ENCODE results near the gene ABI3BP. TPM values are rescaled to one million over a fixed set of nuclear protein-coding genes. Genes with fewer than 3 reads are reported as not detected.

The ABI3BP gene
- polyA plus RNA-seq, 1 of the 3 experiments (the other 2 are of a cell fraction), result 8.4 TPM

DNA sequence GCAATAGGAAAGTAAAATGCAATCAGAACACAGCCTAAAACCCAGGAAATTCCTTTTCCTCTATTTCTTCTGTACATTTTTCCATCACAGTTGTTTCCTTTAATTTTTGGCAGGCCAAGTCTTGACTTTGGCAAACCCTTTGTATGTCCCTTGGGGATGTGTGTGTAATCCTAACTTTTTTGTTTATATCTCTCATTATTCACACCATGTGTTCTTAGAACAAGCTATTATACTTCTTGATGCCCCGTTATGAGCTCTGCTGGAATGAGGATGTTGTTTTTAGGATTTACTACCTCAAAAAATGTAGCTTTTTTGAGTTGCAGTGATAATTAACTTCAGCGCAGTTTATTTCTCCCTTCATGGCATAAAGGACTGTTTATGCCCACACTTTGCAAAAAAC lies 123.4 kb downstream of the ABI3BP start:
- Histone ChIP-seq H3K9ac (no peak overlapping the region), H3K9me2 (no peaks in the 10 kb centered on the region), H3K27ac (ENCODE audit: low read depth in 2 of 2, low read length in 1 of 2) (no peak overlapping the region), H3F3A (replicated peaks; ENCODE audit: insufficient read depth) (no peaks in the 10 kb centered on the region), H2AFZ (ENCODE audit: low read depth) (peak overlapping the region; percentile 43; the same call in 1 of the 2 replicates), H3K4me3 (ENCODE audit: low read depth in 2 of 2, low read length in 1 of 2) (no peak overlapping the region), H3K79me2 (ENCODE audit: insufficient read depth) (no peaks in the 10 kb centered on the region), H3K27me3 (ENCODE audit: insufficient read depth) (no peaks in the 10 kb centered on the region), H4K20me1 (ENCODE audit: insufficient read depth) (no peaks in the 10 kb centered on the region), H3K4me2 (no peak overlapping the region), H3K9me3 (no peaks in the 10 kb centered on the region), H3K4me1 (ENCODE audit: control insufficient read depth in 1 of 2, insufficient read depth in 2 of 2, low read depth in 1 of 2, low read length in 1 of 2) (no peaks in the 10 kb centered on the region), H3K36me3 (replicated peaks in 1 of 2; ENCODE audit: control insufficient read depth in 1 of 2, insufficient read depth in 2 of 2, low read length in 1 of 2) (no peaks in the 10 kb centered on the region)
- ChIA-PET CTCF (interaction anchor here (0.6 kb wide), 1 partner anchor 332 kb away, joined by 5 read pairs; no protein-coding TSS in a partner anchor), POLR2A (no interaction called here)
- DNase-seq, result no peak
- 88% methylated on average over 2 of the region's 2 CpGs for WGBS (ENCODE audit: low lambda C conversion rate)
- no peak for TF ChIP-seq ELF1 (IDR thresholded peaks at IDR 0.05)
- TF ChIP-seq, protein P1, sequence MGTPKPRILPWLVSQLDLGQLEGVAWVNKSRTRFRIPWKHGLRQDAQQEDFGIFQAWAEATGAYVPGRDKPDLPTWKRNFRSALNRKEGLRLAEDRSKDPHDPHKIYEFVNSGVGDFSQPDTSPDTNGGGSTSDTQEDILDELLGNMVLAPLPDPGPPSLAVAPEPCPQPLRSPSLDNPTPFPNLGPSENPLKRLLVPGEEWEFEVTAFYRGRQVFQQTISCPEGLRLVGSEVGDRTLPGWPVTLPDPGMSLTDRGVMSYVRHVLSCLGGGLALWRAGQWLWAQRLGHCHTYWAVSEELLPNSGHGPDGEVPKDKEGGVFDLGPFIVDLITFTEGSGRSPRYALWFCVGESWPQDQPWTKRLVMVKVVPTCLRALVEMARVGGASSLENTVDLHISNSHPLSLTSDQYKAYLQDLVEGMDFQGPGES (IDR thresholded peaks at IDR 0.05; ENCODE audit: low read depth, low read length), result no peak
- no peak for TF ChIP-seq FOXM1 (IDR thresholded peaks at IDR 0.05; ENCODE audit: low read depth)
- no peak for TF ChIP-seq RFX5 (IDR thresholded peaks at IDR 0.05; ENCODE audit: low read length)
- no peak for TF ChIP-seq NFIC (IDR thresholded peaks at IDR 0.05; ENCODE audit: borderline replicate concordance)
- TF ChIP-seq RXRA (IDR thresholded peaks at IDR 0.05; ENCODE audit: borderline replicate concordance, low read depth), result no peak
- TF ChIP-seq, protein P2, sequence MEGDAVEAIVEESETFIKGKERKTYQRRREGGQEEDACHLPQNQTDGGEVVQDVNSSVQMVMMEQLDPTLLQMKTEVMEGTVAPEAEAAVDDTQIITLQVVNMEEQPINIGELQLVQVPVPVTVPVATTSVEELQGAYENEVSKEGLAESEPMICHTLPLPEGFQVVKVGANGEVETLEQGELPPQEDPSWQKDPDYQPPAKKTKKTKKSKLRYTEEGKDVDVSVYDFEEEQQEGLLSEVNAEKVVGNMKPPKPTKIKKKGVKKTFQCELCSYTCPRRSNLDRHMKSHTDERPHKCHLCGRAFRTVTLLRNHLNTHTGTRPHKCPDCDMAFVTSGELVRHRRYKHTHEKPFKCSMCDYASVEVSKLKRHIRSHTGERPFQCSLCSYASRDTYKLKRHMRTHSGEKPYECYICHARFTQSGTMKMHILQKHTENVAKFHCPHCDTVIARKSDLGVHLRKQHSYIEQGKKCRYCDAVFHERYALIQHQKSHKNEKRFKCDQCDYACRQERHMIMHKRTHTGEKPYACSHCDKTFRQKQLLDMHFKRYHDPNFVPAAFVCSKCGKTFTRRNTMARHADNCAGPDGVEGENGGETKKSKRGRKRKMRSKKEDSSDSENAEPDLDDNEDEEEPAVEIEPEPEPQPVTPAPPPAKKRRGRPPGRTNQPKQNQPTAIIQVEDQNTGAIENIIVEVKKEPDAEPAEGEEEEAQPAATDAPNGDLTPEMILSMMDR (IDR thresholded peaks at IDR 0.05), result no peak
- no peak for TF ChIP-seq FOSL2 (IDR thresholded peaks at IDR 0.05; ENCODE audit: borderline replicate concordance, low read depth)
- no peak for TF ChIP-seq SIN3A (IDR thresholded peaks at IDR 0.05; ENCODE audit: borderline replicate concordance, low read depth, low read length)
- no peak for TF ChIP-seq MXI1 (IDR thresholded peaks at IDR 0.05; ENCODE audit: low read depth, low read length)
- no peak for TF ChIP-seq EZH2phosphoT487 (IDR thresholded peaks at IDR 0.05; ENCODE audit: borderline replicate concordance, low read depth)

DNA sequence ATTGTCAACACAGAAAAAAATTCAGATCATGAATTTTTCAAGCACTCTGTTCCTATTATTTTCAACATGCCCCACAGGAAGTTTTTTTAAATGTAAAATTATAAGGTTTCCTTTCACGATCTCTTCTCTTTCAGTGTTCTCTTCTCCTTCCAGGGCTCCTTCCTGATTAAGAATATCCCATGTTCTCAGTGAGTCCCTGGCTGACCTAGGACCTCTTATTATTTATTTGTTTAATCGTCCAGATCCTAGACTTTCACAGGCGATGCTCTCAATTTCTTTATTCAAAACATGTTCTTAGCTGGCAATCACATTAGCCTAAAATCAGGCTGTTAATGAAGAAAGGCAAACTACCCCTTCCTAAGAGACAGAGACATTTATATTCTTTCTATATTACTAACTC lies 124.3 kb downstream of the ABI3BP start:
- CTCF ChIA-PET, result no interaction called here
- no peak for TF ChIP-seq RCOR1 (IDR thresholded peaks at IDR 0.05; ENCODE audit: low read length)
- no peak for TF ChIP-seq EZH2phosphoT487 (IDR thresholded peaks at IDR 0.05; ENCODE audit: borderline replicate concordance, low read depth)
- no peak for TF ChIP-seq TAF1 (IDR thresholded peaks at IDR 0.05; ENCODE audit: borderline replicate concordance, low read depth, low read length)
- no peak for TF ChIP-seq RXRA (IDR thresholded peaks at IDR 0.05; ENCODE audit: borderline replicate concordance, low read depth)
- no peak for TF ChIP-seq SIN3A (IDR thresholded peaks at IDR 0.05; ENCODE audit: borderline replicate concordance, low read depth, low read length)
- TF ChIP-seq MXI1 (IDR thresholded peaks at IDR 0.05; ENCODE audit: low read depth, low read length), result no peak
- TF ChIP-seq, protein P2 (IDR thresholded peaks at IDR 0.05), result no peak
- no peak for TF ChIP-seq FOXM1 (IDR thresholded peaks at IDR 0.05; ENCODE audit: low read depth)
- no peak for TF ChIP-seq TCF12 (IDR thresholded peaks at IDR 0.05)
- no peak for TF ChIP-seq SMC3 (IDR thresholded peaks at IDR 0.05; ENCODE audit: low read depth, low read length)
- no peak for TF ChIP-seq CHD2 (IDR thresholded peaks at IDR 0.05; ENCODE audit: low read length, partially characterized antibody)
- no peak for TF ChIP-seq GABPA (IDR thresholded peaks at IDR 0.05; ENCODE audit: low read depth)
- H3K4me2 ChIP-seq, result no peak overlapping the region
- no peak overlapping the region for H3K4me3 ChIP-seq (ENCODE audit: low read depth in 2 of 2, low read length in 1 of 2)
- H3K79me2 ChIP-seq (ENCODE audit: insufficient read depth), result no peaks in the 10 kb centered on the region
- no peaks in the 10 kb centered on the region for H3K9me3 ChIP-seq
- no peaks in the 10 kb centered on the region for H3K4me1 ChIP-seq (ENCODE audit: control insufficient read depth in 1 of 2, insufficient read depth in 2 of 2, low read depth in 1 of 2, low read length in 1 of 2)
- no peaks in the 10 kb centered on the region for H3K9me2 ChIP-seq
- WGBS (ENCODE audit: low lambda C conversion rate), result 90% methylated on average over 3 of the region's 3 CpGs
- H3K9ac ChIP-seq, result no peak overlapping the region
- no peak overlapping the region for H2AFZ ChIP-seq (ENCODE audit: low read depth)
- no peaks in the 10 kb centered on the region for H3F3A ChIP-seq (replicated peaks; ENCODE audit: insufficient read depth)
- H4K20me1 ChIP-seq (ENCODE audit: insufficient read depth), result no peaks in the 10 kb centered on the region
- DNase-seq, result no peak
- no peaks in the 10 kb centered on the region for H3K27me3 ChIP-seq (ENCODE audit: insufficient read depth)
- no peak overlapping the region for H3K27ac ChIP-seq (ENCODE audit: low read depth in 2 of 2, low read length in 1 of 2)
- no peaks in the 10 kb centered on the region for H3K36me3 ChIP-seq (replicated peaks in 1 of 2; ENCODE audit: control insufficient read depth in 1 of 2, insufficient read depth in 2 of 2, low read length in 1 of 2)
- POLR2A ChIA-PET, result no interaction called here
